ENCODE data around the gene HAO2.

Gene HAO2

DNA sequence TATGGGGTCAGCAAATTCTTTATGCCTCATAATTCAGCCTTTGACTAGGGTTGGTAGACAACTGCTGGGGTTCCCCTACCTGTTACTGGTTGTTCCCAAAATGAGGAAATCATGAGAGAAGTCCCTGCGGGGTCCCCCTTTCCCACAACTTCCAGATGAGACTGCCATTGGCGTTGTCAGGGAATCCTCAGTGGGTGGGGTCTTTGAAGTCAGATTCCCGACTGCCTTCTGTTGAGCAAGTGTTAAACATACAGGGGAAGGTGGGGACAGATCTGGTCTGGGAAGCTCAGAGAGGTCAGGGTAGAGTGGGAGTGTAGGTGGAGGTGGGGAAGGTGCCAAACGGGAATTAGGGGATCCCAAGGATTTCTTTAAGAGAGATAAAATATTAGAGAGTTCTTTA lies 61.1 kb downstream of the HAO2 start:
- Histone ChIP-seq H3K27me3 (ENCODE audit: control insufficient read depth, insufficient read depth, low read length) (no peaks in the 10 kb centered on the region), H3K4me1 (ENCODE audit: control insufficient read depth, insufficient read depth, low read length) (no peaks in the 10 kb centered on the region), H3K36me3 (ENCODE audit: control insufficient read depth, insufficient read depth, low read length) (no peaks in the 10 kb centered on the region), H3K4me3 (ENCODE audit: low read length) (no peak overlapping the region), H3K9ac (ENCODE audit: low read length) (no peak overlapping the region), H3K27ac (ENCODE audit: low read depth, low read length) (no peak overlapping the region)

- Histone ChIP-seq H3K27me3 (ENCODE audit: control insufficient read depth, insufficient read depth, low read length) (no peaks in the 10 kb centered on the region), H3K4me3 (ENCODE audit: low read length) (no peak overlapping the region)
Measured at GRCh38 chr1:119430486-119430885, 61.9 kb downstream of the HAO2 start.

DNA sequence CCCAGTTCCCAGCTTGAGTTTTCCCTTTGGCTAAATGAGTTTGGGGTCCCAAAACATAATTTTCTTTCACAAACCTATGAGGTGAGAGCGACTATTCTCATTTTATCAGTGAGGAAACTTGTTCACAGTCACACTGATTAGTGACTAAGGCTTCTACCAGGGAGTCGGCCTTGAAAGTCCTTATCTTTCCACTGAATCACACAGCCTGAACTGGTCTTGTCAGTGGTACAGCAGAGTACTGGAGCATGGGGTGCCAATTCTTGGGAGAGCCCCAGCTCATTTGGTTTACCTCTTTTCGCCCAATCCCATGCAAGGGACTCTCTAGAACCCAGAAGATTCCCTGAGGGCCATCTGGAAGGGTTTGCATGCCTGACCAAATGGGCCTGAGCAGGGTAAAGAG lies 63.3 kb downstream of the HAO2 start:
- H3K36me3 ChIP-seq (ENCODE audit: control insufficient read depth, insufficient read depth, low read length): no peaks in the 10 kb centered on the region
- H3K4me1 ChIP-seq (ENCODE audit: control insufficient read depth, insufficient read depth, low read length): no peaks in the 10 kb centered on the region
- no peaks in the 10 kb centered on the region for H3K27me3 ChIP-seq (ENCODE audit: control insufficient read depth, insufficient read depth, low read length)
- no peak overlapping the region for H3K27ac ChIP-seq (ENCODE audit: low read depth, low read length)
- H3K4me3 ChIP-seq (ENCODE audit: low read length): no peak overlapping the region
- no peak overlapping the region for H3K9ac ChIP-seq (ENCODE audit: low read length)

More at GRCh38 chr1:119430486-119430885, 61.9 kb downstream of the HAO2 start:
- Histone ChIP-seq H3K36me3 (ENCODE audit: control insufficient read depth, insufficient read depth, low read length) (no peaks in the 10 kb centered on the region), H3K9ac (ENCODE audit: low read length) (no peak overlapping the region), H3K27ac (ENCODE audit: low read depth, low read length) (no peak overlapping the region), H3K4me1 (ENCODE audit: control insufficient read depth, insufficient read depth, low read length) (no peaks in the 10 kb centered on the region)

GRCh38 chr1:119435052-119435451 lies 66.5 kb downstream of the HAO2 start:
- Histone ChIP-seq H3K9ac (ENCODE audit: low read length) (no peak overlapping the region), H3K4me3 (ENCODE audit: low read length) (no peak overlapping the region), H3K27ac (ENCODE audit: low read depth, low read length) (no peak overlapping the region), H3K27me3 (ENCODE audit: control insufficient read depth, insufficient read depth, low read length) (no peaks in the 10 kb centered on the region), H3K36me3 (ENCODE audit: control insufficient read depth, insufficient read depth, low read length) (no peaks in the 10 kb centered on the region), H3K4me1 (ENCODE audit: control insufficient read depth, insufficient read depth, low read length) (no peaks in the 10 kb centered on the region)

- Histone ChIP-seq H3K4me3 (ENCODE audit: low read length) (no peak overlapping the region), H3K27ac (ENCODE audit: low read depth, low read length) (no peak overlapping the region), H3K36me3 (ENCODE audit: control insufficient read depth, insufficient read depth, low read length) (no peaks in the 10 kb centered on the region), H3K9ac (ENCODE audit: low read length) (no peak overlapping the region), H3K27me3 (ENCODE audit: control insufficient read depth, insufficient read depth, low read length) (no peaks in the 10 kb centered on the region), H3K4me1 (ENCODE audit: control insufficient read depth, insufficient read depth, low read length) (no peaks in the 10 kb centered on the region)
Measured at GRCh38 chr1:119438761-119439160, 70.2 kb downstream of the HAO2 start.

DNA sequence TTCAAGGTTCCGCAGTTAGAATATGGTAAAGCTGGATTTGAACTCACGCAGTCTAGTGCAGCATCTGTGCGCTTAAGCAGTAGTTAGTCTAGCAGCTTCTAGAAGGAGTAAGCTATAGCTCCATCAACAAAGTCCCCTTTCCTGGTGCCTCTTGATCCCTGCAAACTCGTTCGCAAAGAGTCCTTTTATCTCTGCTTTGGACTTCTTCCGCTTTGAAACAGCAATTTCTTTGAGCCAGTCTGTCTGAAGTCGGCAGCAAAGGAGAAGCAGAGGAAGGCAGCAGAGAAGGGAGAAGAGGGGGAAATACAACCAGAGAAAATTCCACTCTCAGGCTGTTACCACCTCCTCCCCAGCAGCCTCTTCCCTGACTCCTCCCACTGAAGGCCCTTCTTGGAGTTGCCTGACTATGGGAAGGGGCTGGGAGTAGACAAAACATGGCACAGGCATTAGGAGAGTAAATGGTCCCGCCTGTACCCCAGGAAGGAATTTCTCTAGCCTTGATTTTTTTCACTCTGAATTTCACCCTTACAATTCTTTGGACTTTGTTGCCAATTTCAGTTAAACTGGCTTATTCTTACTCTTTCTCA lies 72.2 kb downstream of the HAO2 start:
- no peak overlapping the region for H3K4me3 ChIP-seq (ENCODE audit: low read length)
- no peak overlapping the region for H3K27ac ChIP-seq (ENCODE audit: low read depth, low read length)
- no peaks in the 10 kb centered on the region for H3K36me3 ChIP-seq (ENCODE audit: control insufficient read depth, insufficient read depth, low read length)
- H3K9ac ChIP-seq (ENCODE audit: low read length): no peak overlapping the region
- H3K4me1 ChIP-seq (ENCODE audit: control insufficient read depth, insufficient read depth, low read length): no peaks in the 10 kb centered on the region
- no peaks in the 10 kb centered on the region for H3K27me3 ChIP-seq (ENCODE audit: control insufficient read depth, insufficient read depth, low read length)

DNA sequence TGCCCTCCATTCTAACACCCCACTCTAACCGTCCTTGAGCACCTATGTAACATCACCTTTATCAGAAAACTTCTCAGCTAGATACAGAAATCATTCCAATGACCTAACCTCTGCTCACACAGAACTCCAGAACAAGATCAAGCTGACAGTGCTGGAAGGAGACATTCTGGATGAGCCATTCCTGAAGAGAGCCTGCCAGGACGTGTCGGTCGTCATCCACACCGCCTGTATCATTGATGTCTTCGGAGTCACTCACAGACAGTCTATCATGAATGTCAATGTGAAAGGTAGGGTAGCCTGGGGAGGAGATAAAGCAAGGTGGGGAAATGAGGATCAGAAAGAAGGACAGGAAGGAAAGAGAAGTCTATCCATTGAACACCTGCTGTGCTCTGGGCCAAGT lies 74.2 kb downstream of the HAO2 start:
- no peak overlapping the region for H3K4me3 ChIP-seq (ENCODE audit: low read length)
- no peaks in the 10 kb centered on the region for H3K4me1 ChIP-seq (ENCODE audit: control insufficient read depth, insufficient read depth, low read length)
- H3K27ac ChIP-seq (ENCODE audit: low read depth, low read length): no peak overlapping the region
- H3K36me3 ChIP-seq (ENCODE audit: control insufficient read depth, insufficient read depth, low read length): no peaks in the 10 kb centered on the region
- no peaks in the 10 kb centered on the region for H3K27me3 ChIP-seq (ENCODE audit: control insufficient read depth, insufficient read depth, low read length)
- no peak overlapping the region for H3K9ac ChIP-seq (ENCODE audit: low read length)

All from rectal smooth muscle tissue (tissue), 1 donor.